Lower lobe of right lung (tissue), 2 donors: ENCODE measurements around the gene C9orf72. TPM values are rescaled to one million over a fixed set of nuclear protein-coding genes. Genes with fewer than 3 reads are reported as not detected.
A peak's percentile ranks its signal among the peaks of the same experiment; 100 is the strongest.

Source experiments
- ATAC-seq, 2 donors: fragments of 200-7000 bp; cut with Tn5 transposase; one replicate each; pipeline ENCODE4 v1.9.1; 2020 to 2022; ENCODE audit warnings: mild to moderate bottlenecking in 2 of 2, moderate library complexity in 2 of 2
- DNase-seq: peaks from one replicate; pipeline ENCODE4 v3.0.0-alpha.2; 2020
- H3K27ac ChIP-seq: fragments of 200-600 bp; one replicate; pipeline ENCODE4 v1.8.0; 2022
- H3K27me3 ChIP-seq: fragments of 200-600 bp; one replicate; pipeline ENCODE4 v1.8.0; 2022; ENCODE audit warnings: low read depth
- H3K36me3 ChIP-seq: fragments of 200-600 bp; one replicate; pipeline ENCODE4 v1.8.0; 2022; ENCODE audit warnings: mild to moderate bottlenecking
- H3K4me1 ChIP-seq: fragments of 200-600 bp; one replicate; pipeline ENCODE4 v1.8.0; 2022
- H3K4me3 ChIP-seq: fragments of 200-600 bp; one replicate; pipeline ENCODE4 v1.8.0; 2022; ENCODE audit warnings: mild to moderate bottlenecking
- H3K9me3 ChIP-seq: fragments of 200-600 bp; one replicate; pipeline ENCODE4 v1.8.0; 2022
- intact Hi-C: fragments of 100-400 bp; cut with DNase I; formaldehyde crosslinking; loops from one replicate; pipeline ENCODE4 v1.11.0; 2022
- total RNA-seq: library from RNA; stranded (reverse); fragmentation: NEBNext Ultra II Directional; extraction: Animal tissue kit (Norgen Biotek cat#: 25700); gene quantifications from one replicate; pipeline ENCODE4 v1.2.1, GENCODE V29; 2021
- TF ChIP-seq, protein P1 (sequence below): fragments of 200-600 bp; IDR thresholded peaks from one replicate; pipeline ENCODE4 v1.8.0; 2022; ENCODE audit warnings: antibody characterized with exemption, mild to moderate bottlenecking
- donor health status: DM: no; HTN: yes; CAD: no; lungs with severe emphysema.

The C9orf72 gene
- total RNA-seq, 1 donor from 2014 or later = 28.9 TPM

DNA sequence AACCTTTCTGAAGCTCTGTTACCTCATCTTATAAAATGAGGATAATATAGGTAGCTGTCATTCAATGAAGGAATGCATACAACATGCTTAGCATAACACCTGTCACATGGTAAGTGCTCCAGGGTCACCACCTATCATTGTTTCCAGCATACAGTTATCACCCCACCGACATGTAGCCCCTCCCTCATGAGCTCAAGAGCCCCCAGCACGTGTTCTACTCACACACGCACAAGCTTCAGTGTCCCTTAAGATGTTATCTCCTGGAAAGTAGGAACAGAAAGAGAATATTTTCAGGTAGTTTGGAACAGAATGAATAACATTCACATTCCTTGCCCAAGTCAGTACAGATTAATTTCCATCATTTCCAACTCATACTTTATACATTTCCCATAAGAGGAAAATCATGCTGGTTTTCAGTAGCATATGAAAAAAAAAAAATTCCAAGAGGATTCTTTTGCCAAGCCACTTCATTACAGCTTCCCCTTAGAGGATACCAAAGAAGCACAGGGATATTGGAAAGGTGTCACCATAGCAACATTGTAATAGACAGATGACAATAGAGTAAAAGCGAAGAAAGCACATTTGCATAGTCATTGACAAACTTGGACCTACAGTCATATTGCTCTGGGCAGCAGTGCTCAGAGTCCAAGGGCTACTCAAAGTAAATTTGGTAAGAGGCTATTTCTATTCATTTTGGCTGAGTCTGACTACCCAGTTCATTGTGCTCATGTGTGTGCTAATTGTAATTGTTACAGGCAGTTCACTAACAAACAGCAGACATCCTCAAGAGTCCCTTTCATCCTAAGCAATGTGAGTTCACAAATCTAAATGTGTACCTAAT is 42.1 kb downstream of the C9orf72 start:
- no peaks in the 10 kb centered on the region for H3K9me3 ChIP-seq
- intact Hi-C loops = no loop called here
- DNase-seq (no peak), ATAC-seq (no peak)
- no peak overlapping the region for H3K27ac ChIP-seq
- TF ChIP-seq, protein P1, sequence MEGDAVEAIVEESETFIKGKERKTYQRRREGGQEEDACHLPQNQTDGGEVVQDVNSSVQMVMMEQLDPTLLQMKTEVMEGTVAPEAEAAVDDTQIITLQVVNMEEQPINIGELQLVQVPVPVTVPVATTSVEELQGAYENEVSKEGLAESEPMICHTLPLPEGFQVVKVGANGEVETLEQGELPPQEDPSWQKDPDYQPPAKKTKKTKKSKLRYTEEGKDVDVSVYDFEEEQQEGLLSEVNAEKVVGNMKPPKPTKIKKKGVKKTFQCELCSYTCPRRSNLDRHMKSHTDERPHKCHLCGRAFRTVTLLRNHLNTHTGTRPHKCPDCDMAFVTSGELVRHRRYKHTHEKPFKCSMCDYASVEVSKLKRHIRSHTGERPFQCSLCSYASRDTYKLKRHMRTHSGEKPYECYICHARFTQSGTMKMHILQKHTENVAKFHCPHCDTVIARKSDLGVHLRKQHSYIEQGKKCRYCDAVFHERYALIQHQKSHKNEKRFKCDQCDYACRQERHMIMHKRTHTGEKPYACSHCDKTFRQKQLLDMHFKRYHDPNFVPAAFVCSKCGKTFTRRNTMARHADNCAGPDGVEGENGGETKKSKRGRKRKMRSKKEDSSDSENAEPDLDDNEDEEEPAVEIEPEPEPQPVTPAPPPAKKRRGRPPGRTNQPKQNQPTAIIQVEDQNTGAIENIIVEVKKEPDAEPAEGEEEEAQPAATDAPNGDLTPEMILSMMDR = no peak
- peaks cover 45% of the 10 kb centered on the region for H3K4me1 ChIP-seq
- H3K4me3 ChIP-seq = no peak overlapping the region
- no peaks in the 10 kb centered on the region for H3K36me3 ChIP-seq
- H3K27me3 ChIP-seq = no peaks in the 10 kb centered on the region

- ATAC-seq (peak; percentile 91 to 94), DNase-seq (peak; percentile 87)
- TF ChIP-seq, protein P1 = peak; percentile 93
- peak within 1 kb of the TSS; percentile 87 for H3K27ac ChIP-seq
- H3K27me3 ChIP-seq = no peaks in the 10 kb centered on the region
- no peaks in the 10 kb centered on the region for H3K36me3 ChIP-seq
- H3K9me3 ChIP-seq = no peaks in the 10 kb centered on the region
- H3K4me3 ChIP-seq = peak within 1 kb of the TSS; percentile 87
- peaks cover 36% of the 10 kb centered on the region for H3K4me1 ChIP-seq
- intact Hi-C loops = no loop called here
These were observed 43.7 kb downstream of the C9orf72 start, which contains the start of gene MOB3B for GRCh38 chr9:27529316-27530278. Gene MOB3B, minus strand, starts transcription at chr9:27529814. Its CDS starts 74,264 bp downstream, at chr9:27455550.

- Histone ChIP-seq H3K27ac (peak overlapping the region; percentile 87), H3K4me1 (peaks cover 29% of the 10 kb centered on the region), H3K4me3 (peak overlapping the region; percentile 87), H3K36me3 (no peaks in the 10 kb centered on the region), H3K9me3 (no peaks in the 10 kb centered on the region), H3K27me3 (no peaks in the 10 kb centered on the region)
- TF ChIP-seq, protein P1 = no peak
- DNase-seq (peak; percentile 74), ATAC-seq (peak; percentile 81 to 83)
- intact Hi-C loops = no loop called here
These were observed 44.4 kb downstream of the C9orf72 start for GRCh38 chr9:27528886-27529315.

- Histone ChIP-seq H3K27ac (peak overlapping the region; percentile 87), H3K27me3 (no peaks in the 10 kb centered on the region), H3K9me3 (no peaks in the 10 kb centered on the region), H3K4me3 (peak overlapping the region; percentile 87), H3K36me3 (no peaks in the 10 kb centered on the region), H3K4me1 (peaks cover 25% of the 10 kb centered on the region)
- peak; percentile 86 for DNase-seq
- TF ChIP-seq, protein P1 = no peak
- peak; percentile 90 to 91 for ATAC-seq
- intact Hi-C loops = no loop called here
These were observed 45.0 kb downstream of the C9orf72 start for GRCh38 chr9:27528076-27528885.

DNA sequence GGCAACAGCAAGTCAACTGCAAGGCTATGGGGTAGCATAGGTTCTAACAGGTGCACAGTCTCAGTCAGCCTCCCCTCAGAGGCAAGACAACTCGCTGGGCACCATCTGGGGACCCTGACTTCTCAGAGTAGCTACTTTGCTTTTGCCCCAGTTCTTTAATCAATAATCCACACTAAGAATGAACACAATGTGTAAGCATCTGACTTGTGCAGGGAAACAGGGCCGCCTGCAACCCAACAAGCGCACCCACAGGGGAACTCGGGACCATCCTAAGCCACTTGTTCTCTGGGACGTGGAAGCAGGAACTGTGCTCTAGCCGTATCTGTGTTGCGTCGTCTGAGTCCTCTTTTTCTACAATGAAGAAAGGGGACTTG is 45.6 kb downstream of the C9orf72 start:
- H3K27ac ChIP-seq = peak overlapping the region; percentile 87
- ATAC-seq = no peak
- no peaks in the 10 kb centered on the region for H3K36me3 ChIP-seq
- H3K27me3 ChIP-seq = no peaks in the 10 kb centered on the region
- peaks cover 22% of the 10 kb centered on the region for H3K4me1 ChIP-seq
- intact Hi-C loops = no loop called here
- H3K4me3 ChIP-seq = peak overlapping the region; percentile 87
- H3K9me3 ChIP-seq = no peaks in the 10 kb centered on the region
- DNase-seq = no peak
- TF ChIP-seq, protein P1 = no peak
